Inflammatory macrophage (primary cell): ENCODE data around the gene RARA.

Experiments used
- DNase-seq, 2 donors: peaks; one replicate each; pipeline ENCODE4 v3.0.0-alpha.2; 2020 to 2022

RARA gene

GRCh38 chr17:40346765-40347158 is 37.8 kb downstream of the RARA start:
- no peak for DNase-seq

DNA sequence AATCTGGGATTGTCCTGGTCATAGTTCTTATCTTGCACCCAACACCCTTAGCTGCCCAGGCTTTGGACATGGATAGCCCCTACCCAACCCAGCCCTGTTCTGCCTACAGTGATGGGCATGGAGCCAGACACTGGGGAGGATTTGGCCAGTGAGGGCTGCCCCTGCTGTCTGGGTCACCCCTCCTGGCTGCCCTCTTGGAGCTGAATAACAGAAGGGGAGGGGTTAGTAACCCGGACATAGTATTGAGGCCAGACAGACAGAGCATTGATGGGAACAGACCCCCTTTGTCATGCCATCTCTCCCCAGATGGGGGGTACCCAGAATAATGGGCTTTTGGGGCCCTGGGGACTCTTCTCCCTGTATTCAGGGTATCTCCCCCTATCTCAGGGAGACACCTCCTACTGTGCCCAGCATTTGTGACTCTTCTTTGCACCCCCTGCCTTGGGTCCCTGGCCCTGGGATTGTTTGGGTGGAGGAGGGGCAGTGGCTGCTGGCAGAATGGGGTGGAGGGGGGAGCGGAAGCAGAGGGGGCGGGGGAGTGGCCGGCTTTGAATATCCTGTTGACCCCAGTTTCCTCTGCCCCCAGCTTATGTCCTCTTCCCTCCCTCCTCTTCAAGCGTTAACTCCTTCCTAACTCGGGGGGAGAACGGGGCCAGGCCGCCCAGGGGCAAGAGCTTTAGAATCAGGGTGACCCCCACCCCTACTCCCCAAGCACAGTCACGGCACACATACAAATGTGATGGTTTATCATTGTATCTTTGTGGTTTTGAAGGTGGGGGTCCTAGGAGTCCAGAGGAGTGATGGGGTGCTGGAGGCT is 38.5 kb downstream of the RARA start:
- no peak for DNase-seq

- no peak for DNase-seq
These were observed 39.1 kb downstream of the RARA start for GRCh38 chr17:40348136-40348504.

DNA sequence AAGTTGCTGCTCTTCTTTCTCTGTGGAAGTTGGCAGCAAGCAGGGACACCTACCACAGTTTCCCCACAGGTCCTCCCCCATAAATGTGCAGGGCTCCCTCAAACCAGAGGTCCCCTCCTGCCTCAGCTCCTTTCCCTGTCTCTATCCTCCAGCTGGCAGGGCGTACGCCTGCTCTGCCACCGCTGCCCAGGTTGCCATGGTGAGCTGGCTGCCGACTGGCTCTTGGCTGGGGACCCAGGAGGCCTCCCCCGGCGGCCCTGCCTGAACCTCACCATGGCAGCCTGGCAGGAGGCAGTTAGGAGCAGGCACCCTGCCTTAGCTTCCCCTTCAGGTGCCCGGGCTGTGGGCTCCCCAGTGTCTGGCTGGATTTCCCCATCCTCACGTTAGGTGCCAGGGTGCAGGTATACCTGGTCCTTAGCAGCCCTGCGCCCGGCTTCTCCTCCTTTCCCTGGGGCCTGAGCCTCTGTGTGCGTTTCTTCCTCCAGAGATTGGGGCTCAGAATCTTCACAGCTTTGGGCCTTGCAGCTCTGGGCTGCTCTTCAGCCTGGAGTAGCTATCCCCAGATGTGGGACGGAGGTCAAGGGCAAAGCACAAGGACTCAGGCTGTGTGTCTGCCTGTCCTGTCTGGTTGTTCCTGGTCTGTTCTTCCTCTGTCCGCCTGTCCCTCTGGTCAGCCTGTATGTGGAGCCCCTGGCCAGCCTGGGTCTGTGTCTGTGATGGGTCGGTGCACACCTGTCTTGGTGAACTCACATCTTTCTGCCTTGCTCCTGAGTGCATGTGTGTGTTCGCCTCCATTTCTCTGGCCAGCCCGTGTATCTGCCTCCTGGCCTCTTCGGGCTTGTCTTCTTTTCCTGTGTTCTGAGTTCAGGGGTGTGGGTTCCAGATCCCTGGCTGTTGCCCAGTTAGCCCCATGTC is 39.8 kb downstream of the RARA start:
- no peak for DNase-seq

- DNase-seq, result no peak
These were observed 40.5 kb downstream of the RARA start for GRCh38 chr17:40349477-40349894.

GRCh38 chr17:40349895-40350688 is 41.1 kb downstream of the RARA start:
- no peak for DNase-seq

- DNase-seq, result no peak
These were observed 41.8 kb downstream of the RARA start for GRCh38 chr17:40350689-40351358.

GRCh38 chr17:40351359-40352236 is 42.6 kb downstream of the RARA start:
- DNase-seq, result no peak

- DNase-seq, result no peak
These were observed 43.3 kb downstream of the RARA start for GRCh38 chr17:40352237-40352778.

DNA sequence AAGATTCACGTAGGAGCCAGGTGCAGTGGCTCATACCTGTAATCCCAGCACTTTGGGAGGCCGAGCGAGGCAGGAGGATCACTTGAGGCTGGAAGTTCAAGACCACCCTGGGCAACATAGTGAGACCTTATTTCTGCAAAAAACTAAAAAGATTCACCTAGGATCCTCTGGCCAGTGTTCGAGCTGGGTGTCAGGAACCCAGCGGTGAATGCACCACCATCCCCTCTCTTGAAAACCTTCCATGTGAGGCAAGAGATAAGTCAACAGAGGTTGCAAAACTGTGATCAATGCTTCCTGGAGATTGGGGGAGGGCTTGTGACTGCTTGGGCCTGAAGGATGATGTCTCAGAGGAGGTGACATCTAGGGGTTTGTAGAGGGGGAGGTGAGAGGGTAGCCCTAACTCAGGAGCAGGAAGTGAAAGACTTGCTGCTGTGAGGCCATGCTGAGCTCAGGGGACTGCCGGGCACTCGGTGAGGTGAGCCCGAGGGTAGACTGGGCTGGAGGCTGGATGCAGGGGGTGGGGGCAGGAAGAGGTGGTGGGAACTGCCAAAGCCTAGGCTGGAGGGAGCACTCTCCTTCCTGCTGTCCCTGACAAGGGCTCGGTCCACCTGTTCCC is 43.9 kb downstream of the RARA start:
- peak in 1 of 2 donors; percentile 16 for DNase-seq

GRCh38 chr17:40354221-40355122 is 45.5 kb downstream of the RARA start:
- DNase-seq, result no peak

DNA sequence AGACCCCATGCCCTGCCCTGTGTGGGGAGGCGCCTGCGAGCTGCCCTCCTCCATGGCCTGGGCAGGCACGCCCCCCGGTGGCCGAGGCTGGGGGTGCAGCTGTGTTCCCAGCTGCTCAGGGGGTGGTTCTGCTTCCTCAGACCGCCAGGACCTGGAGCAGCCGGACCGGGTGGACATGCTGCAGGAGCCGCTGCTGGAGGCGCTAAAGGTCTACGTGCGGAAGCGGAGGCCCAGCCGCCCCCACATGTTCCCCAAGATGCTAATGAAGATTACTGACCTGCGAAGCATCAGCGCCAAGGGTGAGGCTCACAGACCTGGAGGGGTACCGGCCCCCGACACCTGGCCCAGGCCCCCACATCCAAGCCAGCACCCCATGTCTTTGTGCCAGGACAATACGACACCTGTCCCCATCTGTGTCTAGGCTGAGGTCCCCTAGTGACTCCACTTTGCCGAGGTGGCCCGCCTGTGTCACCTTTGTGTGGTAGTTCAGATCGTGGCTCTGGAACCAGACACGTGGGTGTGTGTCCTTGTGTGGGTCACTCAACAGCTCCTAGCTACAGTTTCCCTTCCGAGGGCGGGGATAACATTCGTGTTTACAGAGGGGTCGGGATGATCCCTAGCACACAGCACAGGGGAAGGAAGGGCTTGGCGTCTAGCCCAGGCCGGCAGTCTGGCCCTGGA is 46.3 kb downstream of the RARA start:
- peak; percentile 63 to 67 for DNase-seq

DNA sequence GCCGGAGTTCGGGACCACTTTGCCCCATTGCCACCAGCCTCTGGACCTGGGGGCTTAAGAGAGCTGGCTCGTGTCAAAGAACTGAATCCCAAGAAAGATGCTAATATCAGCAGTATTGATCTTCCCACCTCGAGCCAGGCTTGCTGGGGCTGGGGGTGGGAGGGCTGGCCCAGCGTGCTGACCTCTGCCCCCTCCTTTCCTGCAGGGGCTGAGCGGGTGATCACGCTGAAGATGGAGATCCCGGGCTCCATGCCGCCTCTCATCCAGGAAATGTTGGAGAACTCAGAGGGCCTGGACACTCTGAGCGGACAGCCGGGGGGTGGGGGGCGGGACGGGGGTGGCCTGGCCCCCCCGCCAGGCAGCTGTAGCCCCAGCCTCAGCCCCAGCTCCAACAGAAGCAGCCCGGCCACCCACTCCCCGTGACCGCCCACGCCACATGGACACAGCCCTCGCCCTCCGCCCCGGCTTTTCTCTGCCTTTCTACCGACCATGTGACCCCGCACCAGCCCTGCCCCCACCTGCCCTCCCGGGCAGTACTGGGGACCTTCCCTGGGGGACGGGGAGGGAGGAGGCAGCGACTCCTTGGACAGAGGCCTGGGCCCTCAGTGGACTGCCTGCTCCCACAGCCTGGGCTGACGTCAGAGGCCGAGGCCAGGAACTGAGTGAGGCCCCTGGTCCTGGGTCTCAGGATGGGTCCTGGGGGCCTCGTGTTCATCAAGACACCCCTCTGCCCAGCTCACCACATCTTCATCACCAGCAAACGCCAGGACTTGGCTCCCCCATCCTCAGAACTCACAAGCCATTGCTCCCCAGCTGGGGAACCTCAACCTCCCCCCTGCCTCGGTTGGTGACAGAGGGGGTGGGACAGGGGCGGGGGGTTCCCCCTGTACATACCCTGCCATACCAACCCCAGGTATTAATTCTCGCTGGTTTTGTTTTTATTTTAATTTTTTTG is 47.1 kb downstream of the RARA start:
- DNase-seq, result no peak

- DNase-seq, result no peak
These were observed 48.3 kb downstream of the RARA start for GRCh38 chr17:40356990-40357881.

- DNase-seq, result peak; percentile 90 to 91
These were observed 49.5 kb downstream of the RARA start for GRCh38 chr17:40358323-40359038.

DNA sequence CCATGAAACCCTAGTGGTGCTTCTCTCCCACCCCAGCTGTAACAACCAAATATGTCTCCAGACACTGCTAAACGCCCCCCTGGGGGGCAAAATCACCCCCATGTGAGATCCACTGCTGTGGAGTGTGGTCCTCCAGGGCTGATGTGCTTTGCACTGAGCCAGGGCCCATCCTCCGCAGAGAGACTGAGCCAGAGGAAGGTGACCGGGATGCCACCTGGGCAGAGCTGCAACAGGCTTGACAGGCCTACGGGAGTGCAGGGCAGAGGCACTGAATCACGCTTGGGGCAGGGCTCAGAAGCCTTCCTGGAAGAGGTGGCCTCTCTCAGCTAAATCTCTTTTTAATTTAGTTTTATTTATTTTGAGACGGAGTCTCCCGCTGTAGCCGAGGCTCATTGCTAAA is 51.1 kb downstream of the RARA start:
- DNase-seq, result no peak
